Type B pancreatic cell (in vitro differentiated cells): ENCODE data around the gene NELFCD. TPM values are rescaled to one million over a fixed set of nuclear protein-coding genes. Genes with fewer than 3 reads are reported as not detected.

Experiments
- total RNA-seq: library from RNA; stranded (reverse); gene quantifications from 2 replicates; pipeline ENCODE4 v1.2.1, GENCODE V29; 2021; ENCODE audit warnings: low replicate concordance

The NELFCD gene
- total RNA-seq, 1 donor from 2014 or later, result 110 TPM

Other genes starting within 250 kb of the NELFCD start
- 1.7 and 6.1 TPM in 2 replicates for gene GNAS-AS1, start 130.4 kb upstream of the NELFCD start, total RNA-seq
- gene GNAS, start 128.5 kb upstream of the NELFCD start, total RNA-seq, result 1,005 and 1,406 TPM in 2 replicates
- 71.9 and 75.9 TPM in 2 replicates for gene CTSZ, start 26.0 kb downstream of the NELFCD start, total RNA-seq
- 0.46 and 0.52 TPM in 2 replicates for gene TUBB1, start 38.2 kb downstream of the NELFCD start, total RNA-seq
- 75.6 and 81.8 TPM in 2 replicates for gene ATP5F1E, start 51.1 kb downstream of the NELFCD start, total RNA-seq
- gene PRELID3B, start 61.5 kb downstream of the NELFCD start, total RNA-seq, result 45.9 and 54.9 TPM in 2 replicates
- gene ZNF831, start 182.6 kb downstream of the NELFCD start, total RNA-seq, result not detected in 2 replicates